Caco-2 (cell line): ENCODE results near the gene LRRC7. TPM values are rescaled to one million over a fixed set of nuclear protein-coding genes. Genes with fewer than 3 reads are reported as not detected.

Source experiments
- BruUV-seq: library from RNA; stranded (reverse); fragments of 400-500 nt; replicated peaks from 2 replicates; lab custom pipeline; 2021; lab: Mats Ljungman, UMichigan
- CTCF ChIA-PET: fragments of 300-600 bp; sonication (Branson Sonifier 250); formaldehyde crosslinking; loops from one replicate; lab custom pipeline; 2022; ENCODE audit warnings: antibody characterized with exemption; lab: Charles Lee
- POLR2A ChIA-PET: fragments of 300-600 bp; sonication (Branson Sonifier 250); formaldehyde crosslinking; loops from one replicate; lab custom pipeline; 2022; ENCODE audit warnings: antibody characterized with exemption; lab: Charles Lee
- DNase-seq, 2 experiments: peaks; one replicate each; pipeline versions ENCODE4 v3.0.0 to v3.0.0-alpha.2; 2020 to 2022
- H3K27me3 ChIP-seq: replicated peaks from 2 replicates; pipeline ENCODE4 v1.6.0; 2011; ENCODE audit warnings: low read length; ENCODE audit not compliant: control insufficient read depth, insufficient read depth
- H3K36me3 ChIP-seq: 2 replicates; pipeline ENCODE4 v1.5.1; 2011; ENCODE audit warnings: low read length; ENCODE audit not compliant: control insufficient read depth, insufficient read depth
- H3K4me1 ChIP-seq: fragments of 250-450 bp; sonication (Bioruptor Pico); 2 replicates; pipeline ENCODE4 v1.5.1; 2020; ENCODE audit warnings: mild to moderate bottlenecking
- H3K4me3 ChIP-seq: 2 replicates; pipeline ENCODE4 v1.5.1; 2011; ENCODE audit warnings: low read depth, mild to moderate bottlenecking, control low read depth, low read length
- H3K9me3 ChIP-seq: fragments of 250-450 bp; sonication (Bioruptor Pico); 2 replicates; pipeline ENCODE4 v1.5.1; 2020; ENCODE audit warnings: mild to moderate bottlenecking, moderate library complexity
- H3K27ac Mint-ChIP-seq: one replicate; pipeline ENCODE4 v1.8.0; 2022; ENCODE audit warnings: mixed read lengths; ENCODE audit not compliant: unreplicated experiment
- H3K27me3 Mint-ChIP-seq: one replicate; pipeline ENCODE4 v1.8.0; 2022; ENCODE audit warnings: mixed read lengths; ENCODE audit not compliant: insufficient read depth, unreplicated experiment
- H3K36me3 Mint-ChIP-seq: one replicate; pipeline ENCODE4 v1.8.0; 2022; ENCODE audit warnings: mild to moderate bottlenecking, mixed read lengths; ENCODE audit not compliant: insufficient read depth, unreplicated experiment
- H3K4me1 Mint-ChIP-seq: one replicate; pipeline ENCODE4 v1.8.0; 2022; ENCODE audit warnings: low read depth, mixed read lengths; ENCODE audit not compliant: unreplicated experiment
- H3K4me3 Mint-ChIP-seq: one replicate; pipeline ENCODE4 v1.8.0; 2022; ENCODE audit warnings: mild to moderate bottlenecking, moderate library complexity, mixed read lengths; ENCODE audit not compliant: unreplicated experiment
- H3K9me3 Mint-ChIP-seq: one replicate; pipeline ENCODE4 v1.8.0; 2022; ENCODE audit warnings: mixed read lengths; ENCODE audit not compliant: unreplicated experiment
- CTCF ChIP-seq, 2 experiments: fragments of 200-600 bp in 1 of 2; IDR thresholded peaks; 1 replicate in 1 of 2; 2 replicates in 1 of 2; pipeline versions ENCODE4 v1.5.1 to v1.8.0; 2011 to 2022; ENCODE audit warnings: antibody characterized with exemption in 1 of 2, control low read depth in 1 of 2, inconsistent platforms in 1 of 2, low read depth in 1 of 2, low read length in 1 of 2, mild to moderate bottlenecking in 1 of 2, moderate library complexity in 1 of 2; ENCODE audit not compliant: insufficient read depth in 1 of 2, severe bottlenecking in 1 of 2, unreplicated experiment in 1 of 2
- intact Hi-C: fragments of 100-400 bp; cut with micrococcal nuclease; formaldehyde crosslinking; loops from one replicate; pipeline ENCODE4 v1.10.0; 2022; ENCODE audit not compliant: unreplicated experiment
- total RNA-seq: library from RNA; stranded (reverse); gene quantifications from 2 replicates; pipeline ENCODE4 v1.2.3, GENCODE V29; 2022

Gene LRRC7
- total RNA-seq, 1 experiment from 2014 or later, result 8.5 TPM

GRCh38 chr1:69551476-69552324 lies 16.0 kb upstream of the LRRC7 start:
- no peaks in the 10 kb centered on the region for H3K4me1 ChIP-seq
- H3K36me3 ChIP-seq, result no peaks in the 10 kb centered on the region
- BruUV-seq, result TSS peak; percentile 38
- ChIA-PET CTCF (no interaction called here), POLR2A (no interaction called here)
- Mint-ChIP-seq H3K36me3 (no peaks in the 10 kb centered on the region), H3K9me3 (no peaks in the 10 kb centered on the region), H3K4me3 (no peak overlapping the region), H3K27ac (no peak overlapping the region), H3K4me1 (no peaks in the 10 kb centered on the region), H3K27me3 (no peaks in the 10 kb centered on the region)
- no peaks in the 10 kb centered on the region for H3K27me3 ChIP-seq
- DNase-seq, result peak in 1 of 2 experiments; percentile 10
- no peak for TF ChIP-seq CTCF (IDR thresholded peaks at IDR 0.05; ENCODE audit: insufficient read depth in 1 of 2, low read depth in 1 of 2, low read length in 1 of 2, severe bottlenecking in 1 of 2, unreplicated experiment in 1 of 2)
- no peaks in the 10 kb centered on the region for H3K9me3 ChIP-seq
- intact Hi-C loops, result no loop called here
- no peak overlapping the region for H3K4me3 ChIP-seq

GRCh38 chr1:69553726-69554125 lies 14.0 kb upstream of the LRRC7 start:
- POLR2A ChIA-PET, result no interaction called here
- no peak for TF ChIP-seq CTCF (IDR thresholded peaks at IDR 0.05; ENCODE audit: insufficient read depth in 1 of 2, low read depth in 1 of 2, low read length in 1 of 2, severe bottlenecking in 1 of 2, unreplicated experiment in 1 of 2)
- H3K4me1 ChIP-seq, result no peaks in the 10 kb centered on the region
- Mint-ChIP-seq H3K36me3 (no peaks in the 10 kb centered on the region), H3K4me3 (no peak overlapping the region), H3K27ac (no peak overlapping the region), H3K27me3 (no peaks in the 10 kb centered on the region), H3K4me1 (no peaks in the 10 kb centered on the region), H3K9me3 (no peaks in the 10 kb centered on the region)
- DNase-seq, result no peak
- no peaks in the 10 kb centered on the region for H3K27me3 ChIP-seq
- H3K4me3 ChIP-seq, result no peak overlapping the region
- BruUV-seq, result no TSS peak
- no peaks in the 10 kb centered on the region for H3K9me3 ChIP-seq
- intact Hi-C loops, result no loop called here
- no peaks in the 10 kb centered on the region for H3K36me3 ChIP-seq
- CTCF ChIA-PET, result no interaction called here

GRCh38 chr1:69568421-69569174 lies 876 bp downstream of the LRRC7 start:
- intact Hi-C loops, result loop anchor here (5.0 kb wide), 2 partner anchors 71 to 141 kb away; no protein-coding TSS in a partner anchor
- H3K4me3 ChIP-seq, result peak overlapping the region; percentile 48

More at GRCh38 chr1:69568421-69569174, 876 bp downstream of the LRRC7 start:
- ChIA-PET CTCF (no interaction called here), POLR2A (no interaction called here)
- H3K4me1 Mint-ChIP-seq, result no peaks in the 10 kb centered on the region
- DNase-seq, result no peak
- Histone ChIP-seq H3K4me1 (0 out of 2 replicates have a peak, but pooled peaks cover 3% of the 10 kb centered on the region), H3K9me3 (no peaks in the 10 kb centered on the region), H3K27me3 (no peaks in the 10 kb centered on the region), H3K36me3 (no peaks in the 10 kb centered on the region)
- no peaks in the 10 kb centered on the region for H3K27me3 Mint-ChIP-seq
- H3K27ac Mint-ChIP-seq, result peak overlapping the region; percentile 87
- TF ChIP-seq CTCF (IDR thresholded peaks at IDR 0.05; ENCODE audit: insufficient read depth in 1 of 2, low read depth in 1 of 2, low read length in 1 of 2, severe bottlenecking in 1 of 2, unreplicated experiment in 1 of 2), result no peak
- H3K36me3 Mint-ChIP-seq, result peaks cover 7% of the 10 kb centered on the region
- no TSS peak for BruUV-seq
- no peaks in the 10 kb centered on the region for H3K9me3 Mint-ChIP-seq
- peak overlapping the region; percentile 97 for H3K4me3 Mint-ChIP-seq
